Stimulated activated CD8-positive, alpha-beta memory T cell treated with anti-CD3 and anti-CD28 coated beads, Interleukin-12 subunit alpha, Interleukin-12 subunit beta, amount 100 ng/mL, for 4 hours (primary cell): ENCODE measurements around the gene LGSN.
"Not testable (repeated sequence)": the region's sequence is repeated elsewhere in the genome, so short reads cannot be mapped to it uniquely, and the experiment has no call there.

ENCODE experiments used
- DNase-seq: peaks from one replicate; pipeline ENCODE4 v3.0.0-alpha.2; 2020; ENCODE audit warnings: low read depth

The LGSN gene

GRCh38 chr6:63319939-63320338, at the start of gene LGSN:
Gene LGSN (minus strand): TSS chr6:63319983. CDS start chr6:63319943, 40 bp downstream.
- DNase-seq = no peak

DNA sequence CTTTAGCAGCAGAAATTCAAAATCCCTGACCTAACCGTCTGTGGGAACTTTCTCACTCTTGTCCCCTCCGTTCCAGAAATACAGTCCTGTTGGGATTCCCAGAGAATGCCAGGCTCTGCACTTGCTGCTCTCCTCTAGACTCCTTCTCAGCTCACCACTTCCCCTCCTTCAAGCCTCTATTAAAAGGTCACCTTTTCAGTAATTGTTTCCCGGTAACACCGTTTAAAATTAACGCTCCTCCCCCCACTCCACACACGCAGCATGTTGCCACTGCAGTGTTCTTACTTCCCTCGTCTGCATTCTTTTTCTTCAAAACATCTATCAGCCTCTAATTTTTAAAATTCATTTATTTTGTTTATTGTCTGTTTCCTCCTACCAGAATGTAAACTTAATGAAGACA, 48.6 kb upstream of the LGSN start:
- DNase-seq = no peak

DNA sequence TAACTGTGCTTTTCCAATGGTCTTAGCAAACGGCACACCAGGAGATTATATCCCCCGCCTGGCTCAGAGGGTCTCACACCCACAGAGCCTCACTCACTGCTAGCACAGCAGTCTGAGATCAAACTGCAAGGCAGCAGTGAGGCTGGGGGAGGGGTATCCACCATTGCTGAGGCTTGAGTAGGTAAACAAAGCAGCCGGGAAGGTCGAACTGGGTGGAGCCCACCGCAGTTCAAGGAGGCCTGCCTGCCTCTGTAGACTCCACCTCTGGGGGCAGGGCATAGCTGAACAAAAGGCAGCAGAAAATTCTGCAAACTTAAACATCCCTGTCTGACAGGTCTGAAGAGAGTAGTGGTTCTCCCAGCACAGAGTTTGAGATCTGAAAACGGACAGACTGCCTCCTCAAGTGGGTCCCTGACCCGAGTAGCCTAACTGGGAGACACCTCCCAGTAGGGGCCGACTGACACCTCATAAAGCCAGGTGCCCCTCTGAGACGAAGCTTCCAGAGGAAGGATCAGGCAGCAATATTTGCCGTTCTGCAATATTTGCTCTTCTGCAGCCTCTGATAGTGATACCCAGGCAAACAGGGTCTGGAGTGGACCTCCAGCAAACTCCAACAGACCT, 42.8 kb upstream of the LGSN start:
- not testable (repeated sequence) for DNase-seq

- DNase-seq = not testable (repeated sequence)
Measured at GRCh38 chr6:63357384-63357783, 37.6 kb upstream of the LGSN start.

- no peak for DNase-seq
Measured at GRCh38 chr6:63355632-63356031, 35.8 kb upstream of the LGSN start.

- DNase-seq = no peak
Measured at GRCh38 chr6:63353286-63353630, 33.5 kb upstream of the LGSN start.

- no peak for DNase-seq
Measured at GRCh38 chr6:63352544-63353285, 32.9 kb upstream of the LGSN start.

DNA sequence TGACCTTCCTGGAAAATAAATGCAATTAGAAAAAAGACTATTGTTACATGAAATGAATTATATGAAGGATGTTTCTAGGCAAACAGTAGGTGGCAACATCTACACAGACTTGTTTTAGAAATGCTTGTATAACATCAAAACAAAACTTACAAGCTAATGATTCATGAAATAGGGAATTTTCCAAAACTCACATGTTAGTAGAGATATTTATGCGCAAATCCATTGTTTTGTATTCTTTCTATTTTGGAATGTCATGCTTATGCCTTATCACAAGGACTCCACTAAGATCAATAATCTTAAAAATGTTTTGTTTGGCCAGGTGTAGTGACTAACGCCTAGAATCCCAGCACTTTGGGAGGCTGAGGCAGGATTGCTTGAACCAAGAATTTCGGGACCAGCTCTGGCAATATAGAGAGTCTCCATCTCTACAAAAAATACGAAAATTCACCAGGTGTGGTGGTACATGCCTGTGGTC, 32.3 kb upstream of the LGSN start:
- DNase-seq = no peak

DNA sequence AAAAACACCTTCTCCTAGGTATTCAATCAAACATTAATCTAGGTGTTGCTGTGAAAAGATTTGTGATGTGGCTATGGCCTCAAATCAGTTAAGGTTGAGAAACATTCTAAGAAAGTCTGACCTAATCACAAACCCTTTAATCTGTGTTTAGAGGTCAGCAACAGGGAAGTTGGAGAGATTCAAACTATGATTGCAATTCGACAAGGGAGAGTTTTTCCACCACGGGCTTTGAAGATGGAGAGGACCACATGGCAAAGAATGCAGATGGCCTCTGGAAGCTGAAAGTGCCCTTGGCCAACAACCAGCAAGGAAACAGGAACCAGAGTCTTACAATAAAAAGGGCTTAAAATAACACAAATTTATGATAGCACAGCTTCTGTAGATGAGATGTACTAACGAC, 29.6 kb upstream of the LGSN start:
- no peak for DNase-seq

- no peak for DNase-seq
Measured at GRCh38 chr6:63348836-63349235, 29.1 kb upstream of the LGSN start.

DNA sequence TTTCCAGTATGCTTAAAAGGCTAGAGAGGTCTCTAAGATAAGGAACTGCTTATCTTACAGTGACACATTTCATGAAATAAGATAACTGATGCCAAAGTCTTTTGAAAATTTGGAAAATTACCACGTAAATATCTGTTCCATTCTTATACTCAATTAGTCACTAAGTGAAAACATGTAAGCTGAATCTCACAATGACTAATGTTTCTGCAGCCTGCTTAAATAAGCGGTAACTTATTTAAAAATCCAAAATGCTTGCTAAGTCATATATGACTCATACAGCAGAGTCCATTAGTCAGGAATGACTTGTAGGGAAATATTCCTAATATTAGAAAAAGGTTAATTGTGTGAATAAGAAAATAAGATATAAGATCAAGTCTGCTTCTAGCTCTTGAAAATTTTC, 27.8 kb upstream of the LGSN start:
- no peak for DNase-seq

DNA sequence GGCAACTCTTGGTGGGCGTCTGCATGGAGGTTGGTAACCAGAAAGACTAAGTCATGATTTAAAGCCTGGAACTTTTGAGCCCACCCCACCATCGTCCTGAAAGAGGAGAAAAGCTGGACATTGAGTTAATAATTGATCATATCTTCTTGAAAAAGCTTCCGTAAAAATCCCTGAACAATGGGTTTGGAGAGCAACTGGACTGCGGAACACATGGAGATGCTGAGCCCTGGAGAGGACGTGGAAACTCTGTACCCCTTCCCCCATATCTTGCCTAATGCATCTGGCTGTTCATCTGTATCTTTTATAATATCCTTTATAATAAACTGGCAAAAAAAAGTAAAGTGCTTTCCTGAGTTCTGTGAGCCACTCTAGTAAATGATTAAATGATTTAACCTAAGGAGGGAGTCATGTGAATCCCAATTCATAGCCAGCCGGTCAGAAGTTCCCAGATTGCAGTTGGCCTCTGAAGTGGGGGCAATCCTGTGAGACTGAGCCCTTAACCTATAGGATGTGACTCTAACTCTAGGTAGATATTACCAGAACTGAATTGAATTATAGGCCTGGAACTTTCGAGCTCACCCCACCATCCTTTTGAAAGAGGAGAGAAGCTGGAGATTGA, 26.5 kb upstream of the LGSN start:
- DNase-seq = no peak

DNA sequence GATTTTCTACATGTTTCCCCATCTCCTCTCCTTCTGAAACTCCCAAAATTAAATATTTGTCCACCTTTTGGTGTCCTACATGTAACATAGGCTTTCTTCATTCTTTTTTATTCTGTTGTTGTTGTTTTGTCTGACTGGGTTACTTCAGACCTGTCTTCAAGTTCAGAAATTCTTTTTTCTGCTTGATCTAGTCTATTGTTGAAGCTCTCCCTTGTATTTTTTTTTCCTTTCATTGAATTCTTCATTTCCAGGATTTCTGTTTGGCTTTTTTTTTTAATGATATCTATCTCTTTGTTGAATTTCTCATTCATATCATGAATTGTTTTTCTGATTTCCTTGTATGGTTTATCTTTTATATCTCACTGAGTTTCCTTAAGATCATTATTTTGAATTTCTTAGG, 20.6 kb upstream of the LGSN start:
- DNase-seq = no peak

DNA sequence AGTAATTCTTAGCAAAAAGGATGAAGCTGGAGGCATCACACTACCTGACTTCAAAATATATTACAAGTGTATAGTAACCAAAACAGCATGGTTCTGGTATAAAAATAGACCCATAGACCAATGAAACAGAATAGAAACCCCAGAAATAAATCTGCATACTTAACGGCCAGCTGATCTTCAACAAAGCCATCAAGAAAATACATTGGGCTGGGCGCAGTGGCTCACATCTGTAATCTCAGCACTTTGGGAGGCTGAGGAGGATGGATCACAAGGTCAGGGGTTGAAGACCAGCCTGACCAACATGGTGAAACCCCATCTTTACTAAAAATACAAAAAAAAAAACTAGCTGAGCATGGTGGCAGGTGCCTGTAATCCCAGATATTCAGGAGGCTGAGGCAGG, 14.9 kb upstream of the LGSN start:
- not testable (repeated sequence) for DNase-seq

DNA sequence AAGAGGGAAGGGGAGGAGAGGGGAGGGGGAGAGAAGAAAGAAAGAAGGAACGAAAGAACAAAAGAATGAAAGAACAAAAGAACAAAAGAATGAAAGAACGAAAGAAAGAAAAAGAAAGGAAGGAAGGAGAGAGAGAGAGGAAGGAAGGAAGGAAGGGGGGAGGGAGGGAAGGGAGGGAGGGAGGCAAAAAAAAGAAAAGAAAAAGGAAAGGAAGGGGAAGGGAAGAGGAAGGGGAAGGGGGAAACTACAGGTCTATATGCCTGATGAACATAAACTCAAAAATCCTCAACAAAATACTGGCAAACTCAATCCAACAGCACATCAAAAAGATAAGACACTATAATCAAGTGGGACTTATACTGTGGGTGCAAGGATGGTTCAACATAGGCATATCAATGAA, 13.7 kb upstream of the LGSN start:
- DNase-seq = no peak

GRCh38 chr6:63326630-63327029, 6.8 kb upstream of the LGSN start:
- DNase-seq = not testable (repeated sequence)

DNA sequence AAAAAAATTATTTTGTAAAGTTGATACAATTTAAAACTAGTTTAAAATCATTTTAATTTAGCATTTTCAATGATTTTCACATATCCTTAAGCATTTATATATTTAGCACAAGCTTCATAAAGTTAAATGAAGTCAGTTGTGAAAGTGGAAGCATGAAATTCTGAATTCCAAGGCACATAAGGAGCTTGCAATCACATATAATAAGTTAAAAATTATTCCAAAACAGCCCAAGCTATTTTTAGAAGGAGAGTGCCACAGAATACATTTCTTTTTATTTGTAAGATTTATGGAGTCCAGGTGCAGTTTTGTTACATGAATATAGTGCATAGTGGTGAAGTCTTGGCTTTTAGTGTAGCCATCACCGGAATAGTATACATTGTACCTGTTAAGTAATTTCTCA, 3.2 kb upstream of the LGSN start:
- no peak for DNase-seq

DNA sequence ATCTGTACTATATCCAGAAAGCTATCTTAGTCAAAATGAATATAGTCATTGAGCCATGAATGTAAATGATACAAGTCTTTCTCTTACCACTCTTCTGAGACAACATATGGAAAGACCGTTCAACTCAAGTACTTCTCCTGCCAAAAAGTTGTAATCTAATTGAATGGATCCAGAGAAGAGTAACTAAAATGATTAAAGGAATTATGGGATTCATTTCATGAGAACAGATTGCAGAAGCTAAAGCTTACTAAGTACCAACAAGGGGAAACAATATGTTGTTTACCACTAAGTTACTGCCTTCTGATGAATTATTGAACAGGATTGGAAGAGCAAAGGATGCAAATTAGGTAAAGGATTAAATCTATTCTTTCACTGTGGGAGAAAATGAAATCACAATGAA, 2.0 kb upstream of the LGSN start:
- no peak for DNase-seq

DNA sequence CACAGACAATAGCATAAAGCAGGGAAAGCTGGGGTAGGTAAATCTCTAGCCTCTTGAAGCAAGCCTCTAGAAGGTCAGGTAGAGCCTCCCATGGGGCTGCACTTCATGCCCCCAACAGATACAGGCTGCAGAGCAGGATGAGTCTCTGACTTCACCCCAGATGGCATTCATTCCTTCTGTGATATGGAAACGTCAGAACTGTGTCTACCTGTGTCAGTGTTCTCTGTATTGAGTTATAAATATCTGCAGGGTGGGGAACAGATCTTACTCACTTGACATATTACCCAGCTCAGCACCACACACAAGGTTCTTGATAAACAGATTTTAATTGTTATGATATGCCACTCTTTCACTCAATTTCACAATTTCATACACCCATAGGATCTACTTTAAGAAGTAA, 2.1 kb downstream of the LGSN start:
- no peak for DNase-seq

GRCh38 chr6:63316113-63316512, 3.7 kb downstream of the LGSN start:
- no peak for DNase-seq

DNA sequence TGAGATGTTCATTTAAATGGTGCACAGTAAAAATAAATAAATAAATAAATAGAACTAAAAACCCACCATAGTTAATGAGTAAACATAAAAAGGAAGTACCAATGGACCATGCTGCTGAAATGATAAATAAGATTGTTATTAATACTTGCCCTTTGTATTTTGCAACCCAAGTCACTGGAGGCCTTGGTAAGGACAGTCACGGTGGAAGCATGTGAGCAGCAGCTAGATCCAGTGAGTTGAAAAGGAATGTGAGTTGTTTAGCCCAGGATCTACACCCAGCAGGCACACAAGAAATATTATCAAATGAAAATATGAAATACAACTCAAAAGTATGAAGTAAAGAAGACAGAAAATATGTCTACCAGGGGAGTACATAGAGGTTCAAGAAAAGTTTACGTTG, 6.7 kb downstream of the LGSN start:
- DNase-seq = no peak

DNA sequence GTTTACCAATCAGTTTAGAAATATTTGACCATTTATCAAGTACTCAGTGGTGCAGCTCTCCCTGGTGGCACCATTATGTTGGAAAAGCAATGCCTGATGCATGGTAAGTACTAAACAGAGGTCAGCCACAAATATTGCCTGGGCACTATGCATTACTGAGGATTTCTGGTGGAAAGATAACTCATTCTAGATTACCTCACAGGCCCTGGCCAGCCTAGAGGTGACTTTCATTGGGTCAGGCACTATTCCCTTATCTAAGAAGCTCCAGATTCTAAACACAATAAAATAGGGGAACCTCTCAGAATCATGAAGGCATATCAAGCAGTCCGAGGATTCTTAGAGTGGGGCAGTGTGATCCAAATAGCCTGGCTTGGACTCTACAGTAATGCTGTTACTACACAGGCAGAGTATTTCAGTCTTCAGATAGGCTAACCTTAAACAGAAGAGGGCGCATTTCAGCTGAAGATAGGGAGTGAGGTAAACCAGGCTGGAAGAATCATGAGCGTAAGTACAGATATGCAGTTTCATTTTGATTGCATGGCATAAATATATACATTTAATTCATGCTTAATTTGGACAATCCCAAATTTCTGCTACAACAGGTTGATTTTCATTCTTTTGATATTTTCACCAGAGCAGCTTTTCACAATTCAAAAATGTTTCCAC, 12.1 kb downstream of the LGSN start:
- DNase-seq = no peak

- DNase-seq = no peak
Measured at GRCh38 chr6:63306420-63306819, 13.4 kb downstream of the LGSN start.
